ENCODE measurements around the gene ATOSA.
A peak's percentile ranks its signal among the peaks of the same experiment; 100 is the strongest.

ATOSA gene

GRCh38 chr15:52709187-52709981 lies 30.2 kb upstream of the ATOSA start:
- peak; percentile 97 to 99 for ATAC-seq (replicated peaks)

GRCh38 chr15:52706091-52706490 lies 26.9 kb upstream of the ATOSA start:
- Mint-ChIP-seq H3K9me3 (no peaks in the 10 kb centered on the region), H3K4me3 (no peak overlapping the region), H3K27me3 (no peaks in the 10 kb centered on the region), H3K27ac (no peak overlapping the region), H3K36me3 (peaks cover 3 to 5% of the 10 kb centered on the region in 2 donors), H3K4me1 (peaks cover 32 to 65% of the 10 kb centered on the region in 2 donors)
- no peak for DNase-seq
- no peak for ATAC-seq (replicated peaks)

More at GRCh38 chr15:52709187-52709981, 30.2 kb upstream of the ATOSA start:
- Mint-ChIP-seq H3K27me3 (no peaks in the 10 kb centered on the region), H3K9me3 (no peaks in the 10 kb centered on the region), H3K4me3 (peak overlapping the region; percentile 90 to 92), H3K27ac (peak overlapping the region; percentile 88), H3K36me3 (peaks cover 3 to 4% of the 10 kb centered on the region in 2 donors), H3K4me1 (peaks cover 26 to 53% of the 10 kb centered on the region in 2 donors)
- peak; percentile 54 for DNase-seq

GRCh38 chr15:52702390-52702789 lies 23.2 kb upstream of the ATOSA start:
- no peak for ATAC-seq (replicated peaks)
- no peak overlapping the region for H3K27ac Mint-ChIP-seq
- no peak overlapping the region for H3K4me3 Mint-ChIP-seq
- no peaks in the 10 kb centered on the region for H3K9me3 Mint-ChIP-seq
- peaks cover 3 to 5% of the 10 kb centered on the region in 2 donors for H3K36me3 Mint-ChIP-seq
- H3K27me3 Mint-ChIP-seq = no peaks in the 10 kb centered on the region
- DNase-seq = no peak
- peaks cover 21 to 36% of the 10 kb centered on the region in 2 donors for H3K4me1 Mint-ChIP-seq

- Mint-ChIP-seq H3K4me3 (no peak overlapping the region), H3K9me3 (no peaks in the 10 kb centered on the region), H3K4me1 (peaks cover 17 to 19% of the 10 kb centered on the region in 2 donors), H3K36me3 (peaks cover 1 to 2% of the 10 kb centered on the region in 2 donors), H3K27me3 (no peaks in the 10 kb centered on the region), H3K27ac (no peak overlapping the region)
- ATAC-seq (replicated peaks) (peak in 1 of 2 donors; percentile 48), DNase-seq (no peak)
Observed at GRCh38 chr15:52699457-52699856, 20.3 kb upstream of the ATOSA start.

- ATAC-seq (replicated peaks) (no peak), DNase-seq (no peak)
- Mint-ChIP-seq H3K4me3 (no peak overlapping the region), H3K36me3 (no peaks in the 10 kb centered on the region), H3K27ac (no peak overlapping the region), H3K4me1 (peaks cover 13 to 15% of the 10 kb centered on the region in 2 donors), H3K27me3 (no peaks in the 10 kb centered on the region), H3K9me3 (no peaks in the 10 kb centered on the region)
Observed at GRCh38 chr15:52698514-52698913, 19.3 kb upstream of the ATOSA start.

- Mint-ChIP-seq H3K4me3 (no peak overlapping the region), H3K9me3 (no peaks in the 10 kb centered on the region), H3K36me3 (no peaks in the 10 kb centered on the region), H3K27ac (no peak overlapping the region), H3K27me3 (no peaks in the 10 kb centered on the region), H3K4me1 (peaks cover 8 to 11% of the 10 kb centered on the region in 2 donors)
- no peak for DNase-seq
- ATAC-seq (replicated peaks) = no peak
Observed at GRCh38 chr15:52697051-52697450, 17.9 kb upstream of the ATOSA start.

- no peak overlapping the region for H3K27ac Mint-ChIP-seq
- H3K4me3 Mint-ChIP-seq = no peak overlapping the region
- no peaks in the 10 kb centered on the region for H3K36me3 Mint-ChIP-seq
- no peaks in the 10 kb centered on the region for H3K27me3 Mint-ChIP-seq
- no peak for DNase-seq
- H3K4me1 Mint-ChIP-seq = peaks cover 2 to 10% of the 10 kb centered on the region in 2 donors
- no peak for ATAC-seq (replicated peaks)
- H3K9me3 Mint-ChIP-seq = no peaks in the 10 kb centered on the region
Observed at GRCh38 chr15:52695154-52695553, 16.0 kb upstream of the ATOSA start.

- Mint-ChIP-seq H3K27ac (no peak overlapping the region), H3K27me3 (no peaks in the 10 kb centered on the region), H3K4me1 (peaks cover 2 to 12% of the 10 kb centered on the region in 2 donors), H3K9me3 (no peaks in the 10 kb centered on the region), H3K36me3 (no peaks in the 10 kb centered on the region), H3K4me3 (no peak overlapping the region)
- no peak for DNase-seq
- ATAC-seq (replicated peaks) = no peak
Observed at GRCh38 chr15:52689562-52689961, 10.4 kb upstream of the ATOSA start.

DNA sequence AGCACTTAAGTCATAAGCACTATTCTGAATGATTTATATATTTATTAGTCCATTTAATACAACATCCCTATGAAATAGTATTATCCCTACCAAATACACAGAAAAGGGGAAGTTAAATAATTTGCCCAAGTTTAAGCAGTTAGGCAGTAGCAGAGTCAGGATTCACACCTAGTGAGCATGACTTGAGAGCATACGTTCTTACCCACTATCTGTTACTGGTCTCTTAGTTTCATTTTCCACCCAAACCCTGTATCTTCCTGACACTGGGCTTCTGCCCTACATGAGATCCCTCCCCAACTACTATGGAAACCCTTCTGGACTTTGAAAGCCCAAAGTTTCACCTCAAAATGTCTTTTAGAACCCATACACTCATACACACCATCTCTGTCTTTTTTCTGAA lies 4.4 kb upstream of the ATOSA start:
- H3K27ac Mint-ChIP-seq = peak overlapping the region; percentile 89
- ATAC-seq (replicated peaks) = peak; percentile 37 to 41
- H3K4me1 Mint-ChIP-seq = peaks cover 21 to 65% of the 10 kb centered on the region in 2 donors
- H3K27me3 Mint-ChIP-seq = no peaks in the 10 kb centered on the region
- no peak for DNase-seq
- peak overlapping the region; percentile 46 to 57 for H3K4me3 Mint-ChIP-seq
- peaks cover 6 to 8% of the 10 kb centered on the region in 2 donors for H3K36me3 Mint-ChIP-seq
- peaks cover 0 to 1% of the 10 kb centered on the region in 2 donors for H3K9me3 Mint-ChIP-seq

- ATAC-seq (replicated peaks) = peak; percentile 28 to 33
- H3K4me1 Mint-ChIP-seq = peaks cover 21 to 69% of the 10 kb centered on the region in 2 donors
Observed at GRCh38 chr15:52682781-52683180, 3.6 kb upstream of the ATOSA start.

GRCh38 chr15:52682200-52682599 lies 3.0 kb upstream of the ATOSA start:
- ATAC-seq (replicated peaks) = no peak
- peak overlapping the region; percentile 1 to 4 for H3K4me3 Mint-ChIP-seq
- H3K27ac Mint-ChIP-seq = peak overlapping the region; percentile 28
- peaks cover 21 to 71% of the 10 kb centered on the region in 2 donors for H3K4me1 Mint-ChIP-seq
- H3K27me3 Mint-ChIP-seq = no peaks in the 10 kb centered on the region
- no peak for DNase-seq
- peaks cover 0 to 1% of the 10 kb centered on the region in 2 donors for H3K9me3 Mint-ChIP-seq
- H3K36me3 Mint-ChIP-seq = peaks cover 7 to 12% of the 10 kb centered on the region in 2 donors

More at GRCh38 chr15:52682781-52683180, 3.6 kb upstream of the ATOSA start:
- DNase-seq = no peak
- Mint-ChIP-seq H3K9me3 (peaks cover 0 to 1% of the 10 kb centered on the region in 2 donors), H3K36me3 (peaks cover 7 to 12% of the 10 kb centered on the region in 2 donors), H3K27ac (peak overlapping the region; percentile 51), H3K4me3 (peak overlapping the region in 1 of 2 donors; percentile 16), H3K27me3 (no peaks in the 10 kb centered on the region)

DNA sequence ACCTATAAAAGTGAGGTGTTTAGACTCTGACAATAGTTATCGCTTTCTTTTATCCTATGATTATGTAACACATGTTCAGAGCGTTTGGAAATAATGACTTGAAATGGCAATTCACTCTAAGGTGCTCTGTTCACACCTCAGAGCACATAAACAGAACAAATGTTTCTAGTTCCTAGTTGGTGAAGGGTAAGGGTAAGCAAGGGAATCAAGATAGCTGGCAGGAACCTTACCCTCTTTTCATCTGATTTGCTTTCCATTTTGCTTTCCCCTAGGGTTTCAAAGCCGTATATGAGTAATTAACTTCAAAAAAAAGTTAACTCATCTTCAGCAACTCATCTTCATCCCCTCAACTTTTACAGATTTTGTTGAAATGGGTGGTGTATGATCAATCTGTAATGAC lies 2.3 kb upstream of the ATOSA start:
- Mint-ChIP-seq H3K4me3 (peak overlapping the region in 1 of 2 donors; percentile 25), H3K36me3 (peaks cover 7 to 12% of the 10 kb centered on the region in 2 donors), H3K4me1 (peaks cover 23 to 74% of the 10 kb centered on the region in 2 donors), H3K27ac (peak overlapping the region; percentile 59), H3K27me3 (no peaks in the 10 kb centered on the region), H3K9me3 (peaks cover 0 to 1% of the 10 kb centered on the region in 2 donors)
- ATAC-seq (replicated peaks) = no peak
- DNase-seq = no peak

- Mint-ChIP-seq H3K36me3 (peaks cover 7 to 13% of the 10 kb centered on the region in 2 donors), H3K27ac (no peak overlapping the region), H3K4me1 (peaks cover 23 to 74% of the 10 kb centered on the region in 2 donors), H3K4me3 (no peak overlapping the region), H3K9me3 (peaks cover 0 to 1% of the 10 kb centered on the region in 2 donors), H3K27me3 (no peaks in the 10 kb centered on the region)
- DNase-seq (no peak), ATAC-seq (replicated peaks) (no peak)
Observed at GRCh38 chr15:52680761-52681160, 1.6 kb upstream of the ATOSA start.

DNA sequence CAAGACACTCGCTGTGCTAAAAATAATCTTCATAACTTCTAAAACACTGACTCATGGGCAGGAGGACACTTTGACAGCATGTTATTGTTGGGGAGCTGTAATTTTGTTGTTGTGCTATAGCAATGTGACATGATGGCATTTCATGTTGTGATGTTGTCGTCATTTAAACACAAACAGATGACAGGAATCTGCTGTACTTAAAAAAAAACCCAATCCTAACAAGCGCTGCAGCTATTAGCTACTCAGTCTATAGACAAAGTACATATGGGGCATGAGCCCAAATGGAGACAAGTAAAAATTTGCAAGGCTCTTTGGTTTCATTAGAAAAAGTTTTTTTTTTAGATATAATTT lies 828 bp upstream of the ATOSA start:
- DNase-seq (no peak), ATAC-seq (replicated peaks) (no peak)
- Mint-ChIP-seq H3K9me3 (peaks cover 0 to 1% of the 10 kb centered on the region in 2 donors), H3K27me3 (no peaks in the 10 kb centered on the region), H3K27ac (peak overlapping the region; percentile 81), H3K4me3 (peak overlapping the region; percentile 90 to 94), H3K4me1 (peaks cover 24 to 75% of the 10 kb centered on the region in 2 donors), H3K36me3 (peaks cover 13 to 19% of the 10 kb centered on the region in 2 donors)
